GM18907 (cell line): Measurements from ENCODE around the gene NRAP.

Source experiments
- ATAC-seq: cut with Tn5 transposase; IDR thresholded peaks from one replicate; pipeline ENCODE4 v1.9.1; 2021; ENCODE audit warnings: mild to moderate bottlenecking, moderate library complexity; ENCODE audit not compliant: unreplicated experiment

NRAP gene

DNA sequence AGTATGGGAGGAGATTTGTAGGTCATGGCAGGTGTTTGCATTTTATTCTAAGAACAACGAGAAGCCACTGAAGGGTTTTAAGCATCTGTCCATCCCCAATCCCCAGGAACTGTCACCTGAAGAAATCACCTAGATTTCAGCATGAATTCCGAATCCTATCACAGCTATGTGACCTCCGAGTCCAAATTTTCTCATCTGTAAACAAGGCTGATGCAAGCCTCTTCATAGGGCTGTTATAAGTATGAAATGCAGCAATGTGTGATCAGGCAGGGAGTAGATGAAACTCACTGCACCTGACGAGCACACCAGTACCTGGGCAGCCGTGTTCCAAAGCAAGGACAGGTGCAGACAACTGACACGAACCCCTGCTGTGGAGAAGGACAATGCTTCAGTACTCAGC, 97.0 kb downstream of the NRAP start:
- no peak for ATAC-seq

DNA sequence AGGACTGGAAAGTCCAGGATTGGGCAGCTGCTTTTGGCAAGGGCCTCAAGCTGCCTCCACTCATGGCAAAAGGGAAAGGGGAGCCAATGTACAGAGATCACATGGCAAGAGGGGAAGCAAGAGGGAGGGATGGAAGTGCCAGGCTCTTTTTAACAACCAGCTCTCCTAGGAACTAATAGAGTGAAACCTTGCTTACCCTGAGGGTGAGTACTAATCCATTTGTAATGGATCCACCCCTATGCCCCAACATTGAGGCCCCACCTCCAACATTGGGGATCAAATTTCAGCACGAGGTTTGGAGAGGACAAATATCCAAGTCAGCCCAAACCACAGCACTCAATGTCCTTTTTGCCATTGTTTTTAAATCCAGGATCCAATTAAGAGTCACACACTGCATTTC, 98.5 kb downstream of the NRAP start:
- ATAC-seq: no peak

- ATAC-seq: peak; percentile 97
Observed at GRCh38 chr10:113563306-113564088, 100.3 kb downstream of the NRAP start.

- ATAC-seq: no peak
Observed at GRCh38 chr10:113562704-113563103, 101.1 kb downstream of the NRAP start.

- no peak for ATAC-seq
Observed at GRCh38 chr10:113562069-113562468, 101.8 kb downstream of the NRAP start.

GRCh38 chr10:113561214-113561613, 102.6 kb downstream of the NRAP start:
- no peak for ATAC-seq

DNA sequence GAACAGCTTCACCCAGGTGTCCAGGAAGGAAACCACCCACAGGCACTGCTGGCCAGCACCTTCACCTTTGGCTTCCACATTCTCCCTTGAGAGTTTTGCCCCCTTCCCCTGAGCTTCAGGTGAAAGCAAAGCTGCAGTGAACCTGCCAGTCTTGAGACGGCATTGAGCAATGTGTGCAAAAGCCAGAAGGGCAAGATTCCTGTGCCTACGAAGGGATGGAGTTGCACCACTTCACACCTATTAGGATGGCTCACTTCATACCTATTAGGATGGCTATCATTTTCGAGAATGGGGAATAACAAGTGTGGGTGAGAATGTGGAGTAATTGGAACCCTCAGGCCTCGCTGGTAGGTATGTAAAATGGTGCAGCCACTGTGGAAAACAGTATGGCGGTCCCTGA, 103.8 kb downstream of the NRAP start:
- ATAC-seq: no peak

GRCh38 chr10:113557903-113558321, 105.9 kb downstream of the NRAP start:
- ATAC-seq: no peak

GRCh38 chr10:113557424-113557862, 106.4 kb downstream of the NRAP start:
- ATAC-seq: no peak

DNA sequence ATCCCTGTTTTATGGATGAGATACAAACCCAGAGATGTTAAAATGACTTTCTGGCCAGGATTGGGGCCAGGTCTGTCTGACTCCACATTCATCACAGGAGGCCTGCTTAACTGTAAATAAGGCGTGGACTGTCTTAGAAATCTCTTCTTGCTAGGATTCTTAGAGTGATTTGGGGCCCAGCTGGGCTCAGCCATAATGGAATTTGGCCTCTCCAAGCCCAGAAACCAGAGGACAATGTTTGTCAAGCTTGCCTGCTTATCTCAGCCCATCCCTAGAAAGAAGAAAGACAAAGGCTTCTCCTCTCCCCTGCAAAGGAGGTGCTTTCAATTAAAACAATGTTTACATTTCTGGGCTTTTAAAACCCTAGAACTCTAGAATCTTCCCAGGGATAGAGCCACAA, 108.1 kb downstream of the NRAP start:
- no peak for ATAC-seq

- no peak for ATAC-seq
Observed at GRCh38 chr10:113555245-113555644, 108.6 kb downstream of the NRAP start.

DNA sequence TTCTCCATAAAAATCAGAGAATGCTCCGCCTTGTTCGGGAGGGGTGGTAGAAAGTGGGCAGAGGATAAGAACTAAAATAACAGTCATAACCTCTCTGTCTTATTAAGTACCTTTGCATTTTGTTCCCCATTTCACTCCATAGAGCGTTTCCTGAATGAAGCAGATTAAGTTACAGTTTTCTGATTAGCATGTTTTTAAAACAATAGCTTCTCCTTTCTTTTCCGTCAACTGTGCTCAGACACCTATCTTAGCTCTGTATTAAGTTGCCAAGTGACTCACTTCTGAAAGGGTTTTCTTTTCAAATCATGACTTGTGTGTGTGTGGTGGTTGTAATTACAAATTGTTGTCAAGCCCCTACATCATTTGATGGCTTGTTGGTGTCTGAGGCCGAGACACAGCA, 109.6 kb downstream of the NRAP start:
- ATAC-seq: no peak

DNA sequence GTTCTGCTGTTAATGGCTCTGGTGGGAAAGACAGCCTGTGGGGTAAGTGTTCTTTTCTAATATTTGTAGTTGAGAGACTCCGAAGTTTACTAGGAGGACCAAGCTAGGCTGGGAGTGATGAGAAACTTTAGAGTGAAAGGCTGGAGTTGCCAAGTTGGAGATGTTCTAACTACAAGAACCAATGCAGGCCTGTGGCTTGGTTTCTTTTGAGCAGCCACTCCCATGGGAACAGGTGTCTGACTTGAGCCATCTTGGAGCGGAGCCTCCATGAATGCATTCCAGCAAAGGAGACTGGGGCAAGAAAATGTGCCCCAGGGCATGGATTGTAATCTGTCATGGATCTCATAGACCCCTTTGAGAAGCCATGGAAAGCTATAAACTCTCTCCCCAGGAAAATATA, 110.7 kb downstream of the NRAP start:
- no peak for ATAC-seq

DNA sequence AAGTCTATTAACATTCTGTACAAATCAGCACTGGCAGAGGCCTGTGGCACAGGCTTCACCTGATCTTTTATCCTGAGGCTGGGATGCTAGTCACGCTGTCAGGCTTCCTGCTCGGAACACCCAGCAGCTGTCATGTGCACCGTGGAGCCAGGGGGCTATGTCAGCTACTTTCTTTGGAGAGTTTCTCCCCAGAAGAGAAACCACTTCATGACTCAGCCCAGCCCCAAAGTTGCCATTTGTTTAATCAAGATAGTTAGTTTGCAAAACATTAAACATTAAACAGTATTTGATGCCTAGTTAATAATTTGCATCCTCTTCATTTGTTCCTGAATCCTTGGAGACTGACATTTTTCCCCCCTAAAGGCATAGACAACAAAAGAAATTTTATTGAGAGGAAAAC, 111.1 kb downstream of the NRAP start, which contains the start of gene HABP2:
HABP2 (plus strand) TSS at position 353 of the 400 bp plus-strand sequence. CDS start 69 bp downstream, outside the sequence.
- ATAC-seq: no peak

DNA sequence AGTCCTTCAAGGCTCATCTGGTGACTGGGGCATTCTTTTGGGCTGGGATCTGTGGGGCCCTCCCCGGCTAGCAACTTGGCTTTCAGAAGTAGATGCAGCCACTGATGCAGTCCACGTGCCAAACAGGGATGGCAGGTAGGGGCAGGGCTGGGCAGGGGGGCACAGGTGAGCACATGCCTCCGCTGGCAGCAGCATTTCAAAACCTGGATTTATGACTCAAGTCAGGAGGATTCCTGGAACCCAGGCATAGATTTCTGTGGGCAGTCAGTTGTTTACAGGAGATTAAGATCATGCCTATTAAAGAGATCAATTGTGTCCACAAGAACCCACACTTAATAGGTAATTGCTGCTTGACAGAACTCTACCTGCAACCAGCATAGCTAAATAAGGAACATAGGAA, 111.8 kb downstream of the NRAP start:
- ATAC-seq: no peak

DNA sequence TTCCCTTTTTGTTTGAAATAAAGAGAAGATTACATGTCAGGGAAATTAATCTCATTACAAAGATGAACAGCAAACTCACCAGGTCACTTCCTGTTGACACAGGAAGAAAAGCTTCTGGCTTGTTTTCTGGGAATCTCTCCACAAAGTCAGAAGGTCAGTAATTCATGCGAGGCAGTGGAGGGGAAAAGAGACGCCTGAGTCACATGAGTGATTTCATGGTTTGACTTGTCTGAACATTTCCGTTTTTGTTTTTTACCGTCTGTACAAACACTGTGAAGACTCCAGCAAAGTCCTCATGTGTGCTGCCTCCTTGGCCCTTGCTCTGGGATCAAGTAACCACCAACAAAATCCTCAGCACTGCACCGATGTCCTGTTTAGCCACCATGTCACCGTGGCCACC, 113.5 kb downstream of the NRAP start:
- ATAC-seq: no peak

- no peak for ATAC-seq
Observed at GRCh38 chr10:113549856-113550255, 114.0 kb downstream of the NRAP start.

DNA sequence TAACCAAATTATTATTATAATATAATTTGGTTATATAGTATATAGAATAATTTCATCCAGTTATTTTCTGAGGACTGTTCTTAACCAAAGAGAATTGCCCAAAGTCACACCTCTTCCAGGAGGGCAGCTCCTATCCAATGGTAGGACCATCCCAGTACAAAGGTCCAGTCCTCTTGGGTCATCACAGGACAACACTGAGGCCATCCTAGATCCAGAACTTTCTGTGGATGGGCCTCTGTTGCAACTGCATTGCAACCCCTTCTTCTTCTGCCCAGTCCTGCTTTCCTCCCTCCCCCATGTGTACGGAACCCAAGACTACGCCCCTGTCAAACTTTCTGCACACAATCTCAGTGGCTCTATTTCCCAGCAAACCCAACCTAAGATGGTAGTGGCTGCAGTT, 116.4 kb downstream of the NRAP start:
- no peak for ATAC-seq

GRCh38 chr10:113544392-113544791, 119.4 kb downstream of the NRAP start:
- ATAC-seq: no peak

- ATAC-seq: no peak
Observed at GRCh38 chr10:113543107-113543955, 120.5 kb downstream of the NRAP start.

DNA sequence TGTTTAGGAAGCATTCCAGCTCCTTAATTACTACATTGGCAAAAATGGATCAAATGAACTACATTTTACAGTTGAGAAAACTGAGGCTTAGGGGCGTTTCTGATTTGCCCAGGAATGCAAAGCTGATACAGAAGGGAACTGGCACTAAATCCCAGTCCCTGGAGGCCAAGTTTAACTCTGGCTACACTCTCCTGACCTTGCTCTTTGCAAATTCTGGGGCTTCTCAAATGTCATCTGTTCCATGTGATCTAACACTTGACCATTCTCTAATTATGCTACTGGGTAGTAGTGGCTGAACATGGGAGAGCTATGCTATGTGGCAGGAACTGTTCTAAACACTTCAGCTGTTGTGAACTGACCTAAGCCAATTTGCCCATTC, 122.3 kb downstream of the NRAP start:
- no peak for ATAC-seq
